GM21423 (cell line): ENCODE measurements around the gene GPR65.
A peak's percentile ranks its signal among the peaks of the same experiment; 100 is the strongest.

ENCODE experiments used
- ATAC-seq: cut with Tn5 transposase; IDR thresholded peaks from one replicate; pipeline ENCODE4 v1.9.1; 2021; ENCODE audit warnings: mild to moderate bottlenecking, moderate library complexity; ENCODE audit not compliant: unreplicated experiment

The GPR65 gene

DNA sequence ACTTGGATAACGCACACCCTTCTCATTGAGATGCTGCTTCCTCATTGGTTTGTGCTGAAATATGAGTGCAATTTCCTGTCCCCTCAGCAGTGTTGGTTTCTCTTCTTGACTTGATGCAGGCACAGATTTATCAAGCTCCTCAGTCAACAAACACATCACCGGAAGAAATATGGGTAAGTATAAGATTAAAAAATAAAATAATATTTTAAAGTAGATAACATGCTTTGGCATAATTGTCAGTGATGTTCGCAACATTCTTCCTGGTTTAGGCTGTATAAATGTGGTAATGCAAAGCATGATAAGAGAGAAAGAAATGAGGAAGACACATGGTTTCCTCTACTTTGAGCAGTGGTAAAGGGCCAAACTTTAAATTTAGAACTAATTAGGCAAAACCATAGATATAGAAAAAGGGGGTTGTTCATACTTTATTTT lies at the start of gene GPR65:
TSS of gene GPR65 (plus strand) at position 86 of the 432 bp plus-strand sequence. CDS start 5,713 bp downstream, outside the sequence.
- ATAC-seq = peak; percentile 62

GRCh38 chr14:87955501-87955900 lies 49.4 kb upstream of the GPR65 start:
- no peak for ATAC-seq

DNA sequence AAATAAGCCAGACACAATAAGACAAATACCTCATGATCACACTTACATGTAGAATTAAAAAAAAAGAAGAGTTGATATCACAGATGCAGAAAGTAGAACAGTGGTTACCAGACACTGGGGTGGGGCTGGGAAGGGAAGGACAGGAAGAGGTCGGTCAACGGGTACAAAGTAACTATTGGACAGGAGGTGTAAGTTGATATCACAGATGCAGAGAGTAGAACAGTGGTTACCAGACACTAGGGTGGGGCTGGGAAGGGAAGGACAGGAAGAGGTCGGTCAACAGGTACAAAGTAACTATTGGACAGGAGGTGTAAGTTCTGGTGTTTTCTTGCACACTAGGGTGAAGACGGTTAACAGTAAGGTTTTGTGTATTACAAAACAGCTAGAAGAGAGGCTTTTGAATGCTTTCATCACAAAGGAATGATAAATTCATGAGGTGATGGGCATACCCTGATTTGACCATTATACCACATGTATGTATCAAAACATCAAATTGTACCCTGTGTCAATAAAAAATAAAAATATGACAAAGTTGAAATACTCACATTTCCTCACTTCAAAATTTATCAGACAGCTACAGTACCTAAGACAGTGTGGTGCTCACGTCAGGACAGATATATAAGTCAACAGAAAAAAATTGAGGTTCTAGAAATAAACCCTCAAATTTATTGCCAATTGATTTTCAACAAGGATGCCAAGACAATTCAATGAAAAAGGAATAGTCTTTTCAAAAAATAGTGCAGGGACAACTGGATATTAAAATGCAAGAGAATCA lies 44.7 kb upstream of the GPR65 start:
- ATAC-seq = no peak

DNA sequence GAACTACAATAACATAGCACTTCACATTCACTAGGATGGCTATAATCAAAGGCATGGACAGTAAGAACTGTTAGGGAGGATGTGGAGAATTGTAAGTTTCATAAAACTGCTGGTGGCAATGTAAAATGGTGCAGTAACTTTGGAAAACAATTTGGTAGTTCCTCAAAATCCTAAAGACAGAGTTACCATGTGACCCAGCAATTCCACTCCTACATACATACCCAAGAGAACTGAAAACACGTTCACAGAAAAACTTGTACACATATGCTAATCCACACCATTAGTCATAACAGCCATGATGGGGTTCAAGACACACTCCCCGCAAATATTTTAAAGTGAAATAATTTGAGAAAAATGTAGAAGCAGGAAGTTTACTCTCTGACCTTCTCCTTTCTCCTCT lies 43.7 kb upstream of the GPR65 start:
- no peak for ATAC-seq

GRCh38 chr14:87966816-87967215 lies 38.1 kb upstream of the GPR65 start:
- ATAC-seq = no peak

DNA sequence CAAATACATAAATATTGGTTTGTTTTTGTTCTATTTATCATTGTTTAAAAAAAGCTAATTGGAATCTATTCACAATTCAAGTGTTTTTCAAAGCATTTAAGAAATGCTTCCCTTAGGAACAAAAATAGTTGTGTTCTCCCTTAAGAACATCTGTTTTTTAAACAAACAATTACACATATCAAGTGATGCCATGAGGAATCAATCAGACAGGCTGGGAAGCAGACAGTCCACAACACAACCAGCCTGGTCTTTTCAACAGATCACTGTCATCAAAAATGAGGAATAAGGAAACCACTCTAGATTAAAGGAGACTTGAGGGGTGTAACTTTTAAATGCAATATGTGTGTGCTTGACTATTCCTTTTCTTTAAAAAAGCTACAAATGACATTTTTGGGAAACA lies 37.4 kb upstream of the GPR65 start:
- ATAC-seq = no peak

DNA sequence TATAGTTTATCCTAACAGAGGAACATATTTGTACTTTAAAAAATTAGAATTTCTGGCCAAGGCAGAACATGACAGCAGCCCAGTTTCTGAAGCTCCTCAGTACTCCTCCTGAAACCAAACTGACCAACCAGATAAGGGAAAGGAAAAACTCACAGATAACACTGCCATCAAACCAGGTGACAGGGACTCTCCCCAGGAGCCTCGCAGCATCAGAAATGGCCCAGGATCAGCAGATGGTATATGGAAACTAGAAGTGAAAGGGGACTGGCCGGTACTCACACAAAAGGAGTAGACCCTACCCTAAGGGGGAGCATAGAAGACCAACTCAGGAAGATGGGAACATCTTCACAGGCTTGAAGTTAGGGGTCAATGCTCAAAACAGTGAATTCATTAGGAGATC lies 33.9 kb upstream of the GPR65 start:
- peak; percentile 94 for ATAC-seq

GRCh38 chr14:87975636-87976035 lies 29.3 kb upstream of the GPR65 start:
- no peak for ATAC-seq

DNA sequence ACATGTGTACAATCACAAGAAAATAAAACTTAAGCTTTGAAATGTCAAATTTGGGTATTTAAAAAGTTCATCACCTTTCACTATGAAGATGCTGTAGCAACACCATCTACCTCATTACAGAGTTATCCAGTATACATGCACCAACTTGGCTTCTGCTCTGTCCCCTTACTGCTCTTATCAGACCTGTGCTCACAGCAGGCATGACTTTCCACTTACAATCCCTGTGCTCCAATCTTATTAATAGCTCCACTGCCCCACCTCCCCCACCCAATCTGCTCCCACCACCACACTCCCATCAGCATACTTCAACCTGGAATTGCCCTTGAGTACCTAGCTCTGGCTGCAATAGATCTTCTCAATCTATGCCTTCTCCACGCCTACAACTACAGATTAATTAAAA lies 25.2 kb upstream of the GPR65 start:
- ATAC-seq = no peak

DNA sequence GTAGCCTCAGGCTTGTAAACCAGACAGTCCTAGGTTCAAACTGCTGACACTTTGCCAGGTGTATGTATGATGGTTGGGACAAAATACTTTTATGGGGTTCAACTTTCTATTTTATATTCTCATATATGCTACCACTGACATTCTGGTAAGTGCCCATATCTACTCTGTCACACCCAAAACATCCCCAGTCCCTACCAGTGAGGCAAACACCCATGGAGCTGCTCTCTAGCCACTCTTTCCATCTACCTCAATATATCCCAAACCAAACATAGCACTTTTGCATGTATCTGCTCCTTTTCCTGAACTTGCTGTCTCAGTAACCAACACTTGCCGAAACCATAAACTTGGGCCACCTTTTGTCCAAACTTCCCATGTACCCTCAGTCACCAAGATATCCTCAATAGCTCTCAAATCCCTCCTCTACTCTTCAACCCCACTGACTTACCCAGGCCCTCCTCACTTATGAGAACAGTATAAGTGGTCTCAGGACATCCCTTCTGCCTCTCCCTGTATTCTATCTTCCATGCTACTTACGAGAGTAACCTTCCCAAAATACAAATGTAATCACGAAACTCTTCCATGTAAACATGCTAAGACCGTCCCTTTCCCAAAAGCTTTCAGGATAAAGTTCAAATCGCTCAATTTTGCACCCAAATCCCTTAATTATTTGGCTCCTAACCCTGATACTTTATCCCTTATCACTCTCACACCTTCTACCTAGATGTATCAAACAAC lies 15.5 kb upstream of the GPR65 start:
- ATAC-seq = no peak

DNA sequence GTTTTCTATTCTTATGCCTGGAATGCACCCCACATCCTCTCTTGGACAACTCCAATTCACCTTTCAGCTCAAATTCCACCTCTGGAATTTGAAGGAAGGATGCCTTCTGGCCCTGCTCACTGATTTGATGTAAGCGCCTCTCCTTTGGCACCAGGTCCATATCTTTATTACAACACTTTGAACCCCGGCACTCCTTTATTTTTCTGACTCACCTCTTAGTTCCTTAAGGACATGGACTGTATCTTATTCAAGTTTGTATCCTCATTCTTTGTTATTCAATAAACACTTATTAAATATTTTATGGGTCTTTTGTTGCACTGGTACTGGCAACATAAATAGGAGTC lies 15.0 kb upstream of the GPR65 start:
- no peak for ATAC-seq

DNA sequence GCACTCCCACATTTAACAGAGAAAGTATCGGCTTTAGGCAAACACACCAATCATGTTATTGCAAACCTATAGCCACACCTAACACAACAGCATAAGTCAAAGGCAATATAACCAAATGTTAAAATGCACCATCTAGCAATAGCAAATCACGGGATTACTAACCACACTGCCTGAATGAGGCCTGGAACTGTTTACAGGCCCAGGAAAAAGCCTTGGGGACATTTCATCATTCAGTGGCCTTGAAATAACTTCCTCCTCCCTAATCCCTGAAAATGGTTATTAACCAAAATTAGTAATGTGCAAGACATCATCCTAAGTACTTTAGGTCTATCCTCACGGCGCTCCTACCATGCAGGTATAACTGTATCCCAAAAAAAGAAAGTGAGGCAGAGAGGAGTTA lies 14.3 kb upstream of the GPR65 start:
- ATAC-seq = no peak

GRCh38 chr14:87992346-87992717 lies 12.6 kb upstream of the GPR65 start:
- peak; percentile 2 for ATAC-seq

GRCh38 chr14:87992718-87993628 lies 12.0 kb upstream of the GPR65 start, which contains the start of gene GALC:
Gene GALC (minus strand): TSS chr14:87993182. CDS start chr14:87993164, 18 bp downstream.
- peak; percentile 87 for ATAC-seq

GRCh38 chr14:87994974-87995373 lies 10.0 kb upstream of the GPR65 start:
- peak; percentile 38 for ATAC-seq

- no peak for ATAC-seq
These were observed 9.2 kb upstream of the GPR65 start for GRCh38 chr14:87995500-87996290.

DNA sequence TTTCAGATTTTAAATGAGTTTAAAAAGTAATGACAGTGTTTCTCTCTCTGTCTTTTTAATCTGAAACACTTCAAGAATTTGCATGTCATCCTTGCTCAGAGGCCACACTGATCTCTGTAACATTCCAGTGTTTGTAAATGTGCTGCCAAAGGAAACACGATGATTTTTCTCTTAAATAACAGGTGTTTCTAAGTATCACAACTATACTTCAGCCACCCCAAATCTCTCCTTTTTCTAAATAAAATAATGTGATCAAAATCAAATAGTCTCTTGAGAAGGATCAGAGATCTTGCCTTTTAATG lies 8.7 kb upstream of the GPR65 start:
- ATAC-seq = no peak

GRCh38 chr14:87998482-87998881 lies 6.5 kb upstream of the GPR65 start:
- no peak for ATAC-seq

DNA sequence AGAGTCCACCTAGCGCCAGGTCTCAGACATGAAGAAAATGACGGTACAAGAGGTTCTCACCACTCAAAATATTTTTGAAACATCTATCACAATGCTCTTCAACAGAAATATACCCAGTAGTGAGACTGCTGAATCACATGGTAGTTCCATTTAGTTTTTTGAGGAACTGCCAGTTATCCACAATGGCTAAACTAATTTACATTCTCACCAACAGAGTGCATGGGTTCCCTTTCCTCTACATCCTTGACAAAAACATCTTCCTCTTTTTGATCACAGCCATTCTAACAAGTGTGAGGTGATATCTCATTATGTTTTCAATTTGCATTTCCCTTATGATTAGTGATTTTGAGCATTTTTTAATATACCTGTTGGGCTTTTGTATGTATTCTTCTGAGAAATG lies 5.7 kb upstream of the GPR65 start:
- ATAC-seq = no peak

DNA sequence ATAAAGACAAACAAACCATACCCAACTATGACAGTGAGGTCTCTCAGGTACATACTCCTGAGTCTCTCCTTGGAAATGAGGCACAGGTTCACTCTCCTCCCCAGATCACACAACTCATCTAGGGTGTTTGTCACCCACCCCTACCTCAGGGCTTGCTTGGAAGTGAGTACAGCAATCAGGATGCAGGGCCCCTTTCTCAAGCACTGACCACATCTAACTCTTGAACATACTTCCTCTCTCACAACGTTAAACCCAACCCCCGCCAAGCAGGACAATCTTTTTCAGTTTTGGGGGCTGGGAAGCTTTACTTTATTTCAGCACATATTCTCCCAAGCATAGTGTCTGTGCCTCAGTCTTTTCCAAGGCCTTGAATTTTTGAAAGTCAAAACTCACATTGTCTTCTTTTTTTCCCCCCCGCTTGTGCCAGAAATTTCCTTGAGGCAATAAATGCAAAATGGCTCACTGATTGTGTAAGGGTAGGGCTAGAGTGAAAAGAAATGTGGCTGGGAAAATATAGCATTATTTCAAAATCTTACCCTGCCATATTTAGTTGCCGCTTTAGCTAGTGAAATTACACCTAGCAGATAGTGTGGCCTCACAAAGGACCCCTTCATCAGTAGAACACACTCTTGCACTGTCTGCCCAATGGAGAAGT lies 2.4 kb upstream of the GPR65 start:
- peak; percentile 24 for ATAC-seq
